HepG2 (cell line): Measurements from ENCODE around the gene UTS2R. TPM values are rescaled to one million over a fixed set of nuclear protein-coding genes. Genes with fewer than 3 reads are reported as not detected.
A peak's percentile ranks its signal among the peaks of the same experiment; 100 is the strongest.

Experiments used
- ATAC-seq: fragments of 200-7000 bp; cut with Tn5 transposase; 3 replicates; pipeline ENCODE4 v1.9.1; 2020; ENCODE audit warnings: mild to moderate bottlenecking, moderate library complexity
- BruUV-seq: library from RNA; stranded (reverse); fragments of 400-500 nt; replicated peaks from 2 replicates; lab custom pipeline; 2021; lab: Mats Ljungman, UMichigan
- CTCF ChIA-PET: fragments of 300-600 bp; formaldehyde crosslinking; extraction: SDS; loops from one replicate; lab custom pipeline; 2021; ENCODE audit warnings: low total read pairs, inconsistent platforms, low intra/inter-chr PET ratio; lab: Yijun Ruan, JAX
- POLR2A ChIA-PET: fragments of 350-600 bp; sonication (Branson Sonifier 250); formaldehyde crosslinking; loops from one replicate; lab custom pipeline; 2020; ENCODE audit warnings: antibody characterized with exemption, inconsistent platforms; lab: Yijun Ruan, JAX
- DNase-seq: peaks from one replicate; pipeline ENCODE4 v3.0.0-alpha.2; 2015; ENCODE audit warnings: low spot score
- FAIRE-seq: peaks from 3 replicates; lab custom pipeline; 2011; peaks lifted over from hg19 to GRCh38; lab: Jason Lieb, UNC
- H2AFZ ChIP-seq: one replicate; pipeline ENCODE4 v1.6.1; 2011; ENCODE audit warnings: low read length, inconsistent platforms
- H3K27ac ChIP-seq: fragments of 300-600 bp; 3 replicates; pipeline ENCODE4 v1.8.0; 2011; ENCODE audit warnings: mixed run types, mild to moderate bottlenecking, mixed read lengths, low read length, inconsistent platforms; ENCODE audit not compliant: insufficient read depth; ENCODE audit errors: extremely low read length
- H3K27me3 ChIP-seq, 2 experiments: fragments of 200-600 bp in 1 of 2; 2 replicates in 1 of 2; 3 replicates in 1 of 2; pipeline versions ENCODE4 v1.6.0 to v1.8.0; 2011; ENCODE audit warnings: low read length in 2 of 2, mild to moderate bottlenecking in 2 of 2, moderate library complexity in 2 of 2, inconsistent platforms in 1 of 2; ENCODE audit not compliant: insufficient read depth in 2 of 2, control insufficient read depth in 1 of 2
- H3K36me3 ChIP-seq, 2 experiments: fragments of 200-600 bp in 1 of 2; replicated peaks in 1 of 2; 2 replicates in 1 of 2; 3 replicates in 1 of 2; pipeline versions ENCODE4 v1.5.1 to v1.8.0; 2011; ENCODE audit warnings: low read length in 2 of 2, inconsistent platforms in 1 of 2; ENCODE audit not compliant: insufficient read depth in 2 of 2, control insufficient read depth in 1 of 2
- H3K4me1 ChIP-seq: 2 replicates; pipeline ENCODE4 v1.5.1; 2012; ENCODE audit warnings: low read length, inconsistent platforms; ENCODE audit not compliant: insufficient read depth
- H3K4me2 ChIP-seq: 2 replicates; pipeline ENCODE4 v1.6.0; 2011; ENCODE audit warnings: low read depth, low read length, inconsistent platforms
- H3K4me3 ChIP-seq, 3 experiments: fragments of 200-600 bp in 1 of 3; sonication (generic), shearing (Covaris generic) in 1 of 3; replicated peaks in 1 of 3; 2 replicates each; pipeline ENCODE4 v1.5.1; 2011 to 2016; ENCODE audit warnings: low read length in 3 of 3, inconsistent platforms in 2 of 3, low read depth in 2 of 3, mild to moderate bottlenecking in 2 of 3, control low read depth in 1 of 3, mixed read lengths in 1 of 3; ENCODE audit not compliant: insufficient read depth in 1 of 3
- H3K79me2 ChIP-seq: one replicate; pipeline ENCODE4 v1.6.1; 2011; ENCODE audit warnings: low read length, inconsistent platforms; ENCODE audit not compliant: insufficient read depth
- H3K9ac ChIP-seq: 2 replicates; pipeline ENCODE4 v1.6.0; 2011; ENCODE audit warnings: mild to moderate bottlenecking, low read depth, low read length, inconsistent platforms; ENCODE audit not compliant: insufficient read depth
- H3K9me3 ChIP-seq: 2 replicates; pipeline ENCODE4 v1.5.1; 2012; ENCODE audit warnings: mild to moderate bottlenecking, low read length
- H4K20me1 ChIP-seq: 2 replicates; pipeline ENCODE4 v1.6.0; 2011; ENCODE audit warnings: inconsistent platforms, mild to moderate bottlenecking, low read length, moderate library complexity; ENCODE audit not compliant: insufficient read depth
- AGO2 ChIP-seq: fragments of 200-400 bp; formaldehyde crosslinking; optimal IDR thresholded peaks from 2 replicates; pipeline ENCODE3; 2017; ENCODE audit warnings: mild to moderate bottlenecking, low read depth, low read length, moderate library complexity
- NFRKB ChIP-seq: fragments of 450-650 bp; IDR thresholded peaks from 2 replicates; pipeline ENCODE4 v1.6.1; 2017
- ZNF275 ChIP-seq: sonication (generic); formaldehyde crosslinking; IDR thresholded peaks from 2 replicates; pipeline ENCODE4 v1.8.0; 2022; ENCODE audit warnings: missing genetic modification reagents, mild to moderate bottlenecking, inconsistent platforms, borderline replicate concordance
- WGBS: methylation state at CpG from one replicate; pipeline ENCODE4 v1.1.6; 2017; ENCODE audit warnings: low lambda C conversion rate; 5-methylcytosine and 5-hydroxymethylcytosine counted together
- in situ Hi-C: cut with HindIII; loops from 2 replicates; pipeline ENCODE4 v1.10.0; 2017; ENCODE audit warnings: low pct_unique_long_range_greater_than_20kb; ENCODE audit not compliant: extremely low pct_ligation_motif_present
- intact Hi-C: fragments of 100-400 bp; cut with micrococcal nuclease; formaldehyde crosslinking; loops from one replicate; pipeline ENCODE4 v1.10.0; 2022; ENCODE audit not compliant: unreplicated experiment
- polyA plus RNA-seq, 8 experiments: library from polyadenylated mRNA; depleted of rRNA in 3 of 8; stranded (reverse) in 7 of 8; unstranded in 1 of 8; fragments of >200 nt; fragmentation: Illumina TruSeq in 4 of 8; extraction: Trizol in 4 of 8; gene quantifications; 2 replicates each; pipeline versions ENCODE4 v1.2.1 to v1.2.3, GENCODE V29; 2011 to 2016; ENCODE audit warnings: low read depth in 4 of 8, missing spikeins in 1 of 8, mixed read lengths in 1 of 8; ENCODE audit not compliant: insufficient read depth in 1 of 8
- total RNA-seq, 5 experiments: library from RNA; depleted of rRNA; stranded (reverse); fragments of >200 nt; fragmentation: Illumina TruSeq; extraction: Trizol; gene quantifications; 2 replicates each; pipeline ENCODE4 v1.2.3, GENCODE V29; 2016; ENCODE audit warnings: low read depth in 1 of 5
- TF ChIP-seq, protein P1 (sequence below), 2 experiments: fragments of 450-650 bp in 1 of 2; sonication (generic) in 1 of 2; formaldehyde crosslinking in 1 of 2; IDR thresholded peaks; 2 replicates each; pipeline versions ENCODE4 v1.6.1 to v1.8.0; 2016 to 2022; ENCODE audit warnings: antibody characterized with exemption in 1 of 2, mild to moderate bottlenecking in 1 of 2, missing genetic modification reagents in 1 of 2

Gene UTS2R
- total and polyA plus RNA-seq, 2 of the 13 experiments (the other 11 are each of a cell fraction or from before 2014, with no cell fraction given): 0.13 to 0.15 TPM

DNA sequence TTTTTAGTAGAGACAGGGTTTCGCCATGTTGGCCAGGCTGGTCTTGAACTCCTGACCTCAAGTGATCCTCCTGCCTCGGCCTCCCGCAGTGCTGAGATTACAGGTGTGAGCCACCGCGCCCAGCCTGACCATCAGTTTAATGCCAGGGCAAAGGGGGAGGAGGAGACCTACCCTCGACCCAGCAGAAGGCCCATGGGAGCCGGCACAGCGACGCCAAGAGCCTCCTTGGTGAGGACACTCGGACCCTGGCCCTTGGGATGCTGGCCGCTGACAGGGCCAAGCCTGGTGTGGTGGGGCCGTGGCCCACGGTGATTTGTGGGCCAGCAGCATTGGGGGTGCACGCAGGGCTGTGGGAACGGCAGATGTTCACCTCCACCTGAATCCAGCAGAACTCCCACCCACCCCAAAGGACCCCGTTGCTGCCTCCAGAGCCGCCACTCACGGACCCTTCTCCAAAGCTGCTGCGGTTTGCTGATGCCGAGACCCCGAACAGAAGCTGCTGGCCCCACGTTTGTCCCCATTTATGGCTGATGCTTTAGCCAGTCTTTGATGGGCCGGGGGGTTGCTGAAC lies 20.0 kb downstream of the UTS2R start:
- ChIA-PET POLR2A (no interaction called here), CTCF (no interaction called here)
- in situ Hi-C loops (no loop called here), intact Hi-C loops (no loop called here)
- H3K27ac ChIP-seq: no peak overlapping the region
- TF ChIP-seq AGO2 (peak; percentile 11), ZNF275 (CRISPR knock-in tag) (no peak)
- WGBS: 98% methylated on average over 10 of the region's 23 CpGs
- DNase-seq (no peak), FAIRE-seq (no peak), ATAC-seq (no peak)
- no TSS peak for BruUV-seq
- no peaks in the 10 kb centered on the region for H3K79me2 ChIP-seq
- H3K4me3 ChIP-seq: no peak overlapping the region
- no peak overlapping the region for H3K9ac ChIP-seq
- no peaks in the 10 kb centered on the region for H4K20me1 ChIP-seq
- peaks cover 11% of the 10 kb centered on the region for H3K4me1 ChIP-seq
- H3K27me3 ChIP-seq: peaks cover 5 to 15% of the 10 kb centered on the region in 2 experiments; a peak in 3 of 5 replicates
- no peaks in the 10 kb centered on the region for H3K9me3 ChIP-seq
- no peak overlapping the region for H2AFZ ChIP-seq
- peaks cover 8 to 17% of the 10 kb centered on the region in 2 experiments; a peak in 4 of 5 replicates for H3K36me3 ChIP-seq
- no peak overlapping the region for H3K4me2 ChIP-seq

GRCh38 chr17:82392209-82392920 lies 20.8 kb downstream of the UTS2R start:
- Histone ChIP-seq H3K4me1 (peaks cover 11% of the 10 kb centered on the region), H3K9ac (no peak overlapping the region), H3K27ac (no peak overlapping the region), H3K27me3 (peaks cover 2 to 7% of the 10 kb centered on the region in 2 experiments; a peak in 2 of 5 replicates), H3K79me2 (no peaks in the 10 kb centered on the region), H3K4me3 (no peak overlapping the region), H3K36me3 (peaks cover 8 to 21% of the 10 kb centered on the region in 2 experiments; a peak in 4 of 5 replicates), H4K20me1 (no peaks in the 10 kb centered on the region), H3K4me2 (no peak overlapping the region), H2AFZ (no peak overlapping the region), H3K9me3 (no peaks in the 10 kb centered on the region)
- no peak for DNase-seq
- in situ Hi-C loops: no loop called here
- POLR2A ChIA-PET: no interaction called here
- intact Hi-C loops: no loop called here
- WGBS: 94% methylated on average over 28 of the region's 28 CpGs
- CTCF ChIA-PET: no interaction called here
- no TSS peak for BruUV-seq
- ATAC-seq: no peak
- no peak for FAIRE-seq
- TF ChIP-seq, protein P1, sequence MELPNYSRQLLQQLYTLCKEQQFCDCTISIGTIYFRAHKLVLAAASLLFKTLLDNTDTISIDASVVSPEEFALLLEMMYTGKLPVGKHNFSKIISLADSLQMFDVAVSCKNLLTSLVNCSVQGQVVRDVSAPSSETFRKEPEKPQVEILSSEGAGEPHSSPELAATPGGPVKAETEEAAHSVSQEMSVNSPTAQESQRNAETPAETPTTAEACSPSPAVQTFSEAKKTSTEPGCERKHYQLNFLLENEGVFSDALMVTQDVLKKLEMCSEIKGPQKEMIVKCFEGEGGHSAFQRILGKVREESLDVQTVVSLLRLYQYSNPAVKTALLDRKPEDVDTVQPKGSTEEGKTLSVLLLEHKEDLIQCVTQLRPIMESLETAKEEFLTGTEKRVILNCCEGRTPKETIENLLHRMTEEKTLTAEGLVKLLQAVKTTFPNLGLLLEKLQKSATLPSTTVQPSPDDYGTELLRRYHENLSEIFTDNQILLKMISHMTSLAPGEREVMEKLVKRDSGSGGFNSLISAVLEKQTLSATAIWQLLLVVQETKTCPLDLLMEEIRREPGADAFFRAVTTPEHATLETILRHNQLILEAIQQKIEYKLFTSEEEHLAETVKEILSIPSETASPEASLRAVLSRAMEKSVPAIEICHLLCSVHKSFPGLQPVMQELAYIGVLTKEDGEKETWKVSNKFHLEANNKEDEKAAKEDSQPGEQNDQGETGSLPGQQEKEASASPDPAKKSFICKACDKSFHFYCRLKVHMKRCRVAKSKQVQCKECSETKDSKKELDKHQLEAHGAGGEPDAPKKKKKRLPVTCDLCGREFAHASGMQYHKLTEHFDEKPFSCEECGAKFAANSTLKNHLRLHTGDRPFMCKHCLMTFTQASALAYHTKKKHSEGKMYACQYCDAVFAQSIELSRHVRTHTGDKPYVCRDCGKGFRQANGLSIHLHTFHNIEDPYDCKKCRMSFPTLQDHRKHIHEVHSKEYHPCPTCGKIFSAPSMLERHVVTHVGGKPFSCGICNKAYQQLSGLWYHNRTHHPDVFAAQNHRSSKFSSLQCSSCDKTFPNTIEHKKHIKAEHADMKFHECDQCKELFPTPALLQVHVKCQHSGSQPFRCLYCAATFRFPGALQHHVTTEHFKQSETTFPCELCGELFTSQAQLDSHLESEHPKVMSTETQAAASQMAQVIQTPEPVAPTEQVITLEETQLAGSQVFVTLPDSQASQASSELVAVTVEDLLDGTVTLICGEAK (IDR thresholded peaks at IDR 0.05): no peak
- TF ChIP-seq, protein P1 (CRISPR knock-in tag; IDR thresholded peaks at IDR 0.05): no peak
- TF ChIP-seq NFRKB: no peak
